Liver (tissue), 9 donors: ENCODE measurements around the gene MYO1B. TPM values are rescaled to one million over a fixed set of nuclear protein-coding genes. Genes with fewer than 3 reads are reported as not detected.

Experiments
- DNase-seq: peaks from one replicate; pipeline ENCODE4 v3.0.0-alpha.2; 2017; ENCODE audit warnings: low spot score
- H3K27ac ChIP-seq, 2 donors: one replicate each; pipeline ENCODE4 v1.7.0; 2013; ENCODE audit warnings: inconsistent platforms in 2 of 2, low read length in 2 of 2, control low read depth in 1 of 2, low read depth in 1 of 2, mild to moderate bottlenecking in 1 of 2
- H3K27me3 ChIP-seq, 4 donors: one replicate each; pipeline versions ENCODE4 v1.6.1 to v1.7.0; 2013; ENCODE audit warnings: low read length in 3 of 4, inconsistent platforms in 1 of 4, mild to moderate bottlenecking in 1 of 4, moderate library complexity in 1 of 4; ENCODE audit not compliant: control insufficient read depth in 4 of 4, insufficient read depth in 4 of 4
- H3K36me3 ChIP-seq, 4 donors: one replicate each; pipeline versions ENCODE4 v1.6.1 to v1.7.0; 2013; ENCODE audit warnings: low read length in 3 of 4, mild to moderate bottlenecking in 3 of 4, low read depth in 1 of 4, moderate library complexity in 1 of 4; ENCODE audit not compliant: control insufficient read depth in 4 of 4, insufficient read depth in 3 of 4
- H3K4me1 ChIP-seq, 4 donors: one replicate each; pipeline versions ENCODE4 v1.6.1 to v1.7.0; 2013; ENCODE audit warnings: low read length in 3 of 4, mild to moderate bottlenecking in 3 of 4, moderate library complexity in 1 of 4; ENCODE audit not compliant: control insufficient read depth in 4 of 4, insufficient read depth in 4 of 4
- H3K4me3 ChIP-seq, 3 donors: one replicate each; pipeline versions ENCODE4 v1.6.1 to v1.7.0; 2013; ENCODE audit warnings: low read length in 3 of 3, control low read depth in 1 of 3, low read depth in 1 of 3, mild to moderate bottlenecking in 1 of 3
- H3K9ac ChIP-seq, 2 donors: one replicate each; pipeline ENCODE4 v1.7.0; 2013; ENCODE audit warnings: low read length in 2 of 2, mild to moderate bottlenecking in 2 of 2, moderate library complexity in 2 of 2, control low read depth in 1 of 2, low read depth in 1 of 2
- H3K9me3 ChIP-seq, 4 donors: one replicate each; pipeline versions ENCODE4 v1.6.1 to v1.7.0; 2013; ENCODE audit warnings: low read length in 3 of 4; ENCODE audit not compliant: control insufficient read depth in 4 of 4
- CTCF ChIP-seq: fragments of 150-350 bp; IDR thresholded peaks from 2 replicates; pipeline ENCODE4 v1.5.1; 2017; ENCODE audit warnings: improper control_type of control experiment, low read depth, low read length; ENCODE audit not compliant: missing input control
- EGR1 ChIP-seq, 2 donors: IDR thresholded peaks; 2 replicates each; pipeline ENCODE4 v1.6.1; 2016 to 2018; ENCODE audit warnings: antibody characterized with exemption in 2 of 2, low read depth in 2 of 2
- FOXA1 ChIP-seq: IDR thresholded peaks from 2 replicates; pipeline ENCODE4 v1.6.1; 2016; ENCODE audit warnings: antibody characterized with exemption
- FOXA2 ChIP-seq: IDR thresholded peaks from 2 replicates; pipeline ENCODE4 v1.6.1; 2016; ENCODE audit warnings: antibody characterized with exemption
- GABPA ChIP-seq, 2 donors: IDR thresholded peaks in 1 of 2; conservative IDR thresholded peaks in 1 of 2; 2 replicates each; pipeline ENCODE4 v1.6.1; 2016; ENCODE audit warnings: antibody characterized with exemption in 2 of 2, mild to moderate bottlenecking in 1 of 2, moderate library complexity in 1 of 2
- HNF4A ChIP-seq, 2 donors: conservative IDR thresholded peaks; 2 replicates each; pipeline ENCODE4 v1.6.1; 2016; ENCODE audit warnings: antibody characterized with exemption in 2 of 2, mild to moderate bottlenecking in 2 of 2
- MAX ChIP-seq: IDR thresholded peaks from 2 replicates; pipeline ENCODE4 v1.6.1; 2016; ENCODE audit warnings: antibody characterized with exemption
- RAD21 ChIP-seq, 2 donors: IDR thresholded peaks; 2 replicates each; pipeline ENCODE4 v1.6.1; 2016; ENCODE audit warnings: antibody characterized with exemption in 2 of 2, mild to moderate bottlenecking in 2 of 2
- REST ChIP-seq: IDR thresholded peaks from 2 replicates; pipeline ENCODE4 v1.6.1; 2016; ENCODE audit warnings: antibody characterized with exemption, mild to moderate bottlenecking
- RXRA ChIP-seq, 2 donors: IDR thresholded peaks; 2 replicates each; pipeline ENCODE4 v1.6.1; 2017 to 2018; ENCODE audit warnings: antibody characterized with exemption in 2 of 2, mild to moderate bottlenecking in 1 of 2
- TAF1 ChIP-seq: conservative IDR thresholded peaks from 2 replicates; pipeline ENCODE4 v1.6.1; 2016; ENCODE audit warnings: antibody characterized with exemption, mild to moderate bottlenecking
- YY1 ChIP-seq: IDR thresholded peaks from 2 replicates; pipeline ENCODE4 v1.6.1; 2016; ENCODE audit warnings: antibody characterized with exemption, mild to moderate bottlenecking
- WGBS: extraction: QIAGEN DNeasy Blood & Tissue Kit; methylation state at CpG from one replicate; pipeline ENCODE4 v1.1.7; 2013; 5-methylcytosine and 5-hydroxymethylcytosine counted together
- polyA plus RNA-seq, 2 donors: library from polyadenylated mRNA; stranded (reverse) in 1 of 2; unstranded in 1 of 2; fragments of 200-250 nt in 1 of 2; fragments of >200 nt in 1 of 2; fragmentation: Nextera tagmentation in 1 of 2; extraction: Ambion mirVana in 1 of 2; gene quantifications; one replicate each; pipeline versions ENCODE4 v1.2.1 to v1.2.3, GENCODE V29; 2013 to 2015
- total RNA-seq, 2 donors: library from RNA; depleted of rRNA; stranded (reverse); fragments of >200 nt; gene quantifications; one replicate each; pipeline ENCODE4 v1.2.3, GENCODE V29; 2014
- donor health status: healthy.
- donor health status: healthy.
- donor health status: healthy.
- donor health status: healthy.
- donor health status: healthy.

The MYO1B gene
- total and polyA plus RNA-seq, 4 donors, result 66.5 to 434 (median 117) TPM

- Histone ChIP-seq H3K4me1 (peaks cover 0 to 10% (median 5%) of the 10 kb centered on the region in 4 donors), H3K27ac (no peak overlapping the region), H3K4me3 (no peak overlapping the region), H3K27me3 (no peaks in the 10 kb centered on the region), H3K9me3 (no peaks in the 10 kb centered on the region), H3K36me3 (no peaks in the 10 kb centered on the region), H3K9ac (no peak overlapping the region)
- WGBS, result 85% methylated on average over 2 of the region's 2 CpGs
- TF ChIP-seq TAF1 (no peak), REST (no peak), FOXA2 (no peak), HNF4A (conservative IDR thresholded peaks at IDR 0.05) (no peak), CTCF (no peak)
- no peak for DNase-seq
Measured at GRCh38 chr2:191322828-191323506, 77.8 kb downstream of the MYO1B start.

- peaks cover 0 to 3% (median 0%) of the 10 kb centered on the region in 4 donors for H3K4me1 ChIP-seq
- no peak overlapping the region for H3K4me3 ChIP-seq
- H3K36me3 ChIP-seq, result peaks cover 2 to 11% (median 10%) of the 10 kb centered on the region in 4 donors
- 90% methylated on average over 9 of the region's 9 CpGs for WGBS
- DNase-seq, result no peak
- TF ChIP-seq MAX, result no peak
- no peak for TF ChIP-seq EGR1 (IDR thresholded peaks at IDR 0.05; ENCODE audit: low read depth in 2 of 2)
- TF ChIP-seq YY1, result no peak
- no peak for TF ChIP-seq GABPA (IDR thresholded peaks at IDR 0.05 in 1 of 2, conservative IDR thresholded peaks at IDR 0.05 in 1 of 2)
- TF ChIP-seq RAD21 (IDR thresholded peaks at IDR 0.05), result no peak
- no peak for TF ChIP-seq FOXA1
- no peak for TF ChIP-seq FOXA2
- no peak for TF ChIP-seq TAF1
- no peak for TF ChIP-seq RXRA (IDR thresholded peaks at IDR 0.05)
- H3K9me3 ChIP-seq, result no peaks in the 10 kb centered on the region
- no peak overlapping the region for H3K27ac ChIP-seq
- no peak overlapping the region for H3K9ac ChIP-seq
- no peaks in the 10 kb centered on the region for H3K27me3 ChIP-seq
Measured at GRCh38 chr2:191325651-191326365, 80.6 kb downstream of the MYO1B start.
